WTC11 (cell line): Measurements from ENCODE around the gene KCTD20. TPM values are rescaled to one million over a fixed set of nuclear protein-coding genes. Genes with fewer than 3 reads are reported as not detected.

Experiments
- ATAC-seq: fragments of 200-7000 bp; cut with Tn5 transposase; 2 replicates; pipeline ENCODE4 v1.10.0; 2021; ENCODE audit warnings: mild to moderate bottlenecking, moderate library complexity
- CTCF ChIA-PET: fragments of 300-600 bp; sonication (Branson Sonifier 250); formaldehyde crosslinking; loops from one replicate; lab custom pipeline; 2021; ENCODE audit warnings: antibody characterized with exemption; lab: Charles Lee
- POLR2A ChIA-PET: fragments of 350-600 bp; sonication (Branson Sonifier 250); formaldehyde crosslinking; loops from one replicate; lab custom pipeline; 2021; ENCODE audit warnings: antibody characterized with exemption; lab: Charles Lee
- DNase-seq: peaks from one replicate; pipeline ENCODE4 v3.0.0; 2021; ENCODE audit warnings: low spot score
- H3K27ac Mint-ChIP-seq: 2 replicates; pipeline ENCODE4 v1.8.0; 2021; ENCODE audit warnings: mixed read lengths
- H3K27me3 Mint-ChIP-seq: 2 replicates; pipeline ENCODE4 v1.8.0; 2021; ENCODE audit warnings: low read depth, mild to moderate bottlenecking, moderate library complexity, mixed read lengths
- H3K36me3 Mint-ChIP-seq: 2 replicates; pipeline ENCODE4 v1.8.0; 2021; ENCODE audit warnings: mixed read lengths
- H3K4me1 Mint-ChIP-seq: 2 replicates; pipeline ENCODE4 v1.8.0; 2022; ENCODE audit warnings: mixed read lengths
- H3K4me3 Mint-ChIP-seq: 2 replicates; pipeline ENCODE4 v1.8.0; 2021; ENCODE audit warnings: mild to moderate bottlenecking, moderate library complexity, mixed read lengths
- H3K9me3 Mint-ChIP-seq: 2 replicates; pipeline ENCODE4 v1.8.0; 2021; ENCODE audit warnings: mixed read lengths
- ATF1 ChIP-seq: sonication (generic); formaldehyde crosslinking; IDR thresholded peaks from 2 replicates; pipeline ENCODE4 v1.8.1; 2023; ENCODE audit warnings: mild to moderate bottlenecking, moderate library complexity, missing genetic modification reagents
- ATF3 ChIP-seq: sonication (generic); formaldehyde crosslinking; conservative IDR thresholded peaks from 2 replicates; pipeline ENCODE4 v1.8.1; 2022; ENCODE audit warnings: mild to moderate bottlenecking, missing genetic modification reagents
- ELF4 ChIP-seq: sonication (generic); formaldehyde crosslinking; IDR thresholded peaks from 2 replicates; pipeline ENCODE4 v1.8.1; 2022; ENCODE audit warnings: low read depth, mild to moderate bottlenecking, moderate library complexity, missing genetic modification reagents
- EMX1 ChIP-seq: fragments of 250-450 bp; sonication (Bioruptor Pico); IDR thresholded peaks from 2 replicates; pipeline ENCODE4 v1.8.0; 2021; ENCODE audit warnings: mild to moderate bottlenecking
- ETV6 ChIP-seq: sonication (generic); formaldehyde crosslinking; IDR thresholded peaks from 2 replicates; pipeline ENCODE4 v1.8.1; 2022; ENCODE audit warnings: mild to moderate bottlenecking, missing genetic modification reagents
- FOXJ3 ChIP-seq: sonication (generic); formaldehyde crosslinking; IDR thresholded peaks from 2 replicates; pipeline ENCODE4 v1.9.0; 2021; ENCODE audit warnings: missing genetic modification reagents, mild to moderate bottlenecking, borderline replicate concordance
- FOXP4 ChIP-seq: sonication (generic); formaldehyde crosslinking; IDR thresholded peaks from 2 replicates; pipeline ENCODE4 v1.8.0; 2022; ENCODE audit warnings: mild to moderate bottlenecking, missing genetic modification reagents
- GABPB1 ChIP-seq: sonication (generic); formaldehyde crosslinking; IDR thresholded peaks from 2 replicates; pipeline ENCODE4 v1.8.1; 2023; ENCODE audit warnings: mild to moderate bottlenecking, missing genetic modification reagents
- GRHL2 ChIP-seq: fragments of 250-450 bp; sonication (Bioruptor Pico); IDR thresholded peaks from 2 replicates; pipeline ENCODE4 v1.8.0; 2022; ENCODE audit warnings: mild to moderate bottlenecking, moderate library complexity; ENCODE audit not compliant: insufficient replicate concordance, severe bottlenecking
- GTF2I ChIP-seq: fragments of 250-450 bp; sonication (Bioruptor Pico); conservative IDR thresholded peaks from 2 replicates; pipeline ENCODE4 v1.4.0; 2021; ENCODE audit warnings: mild to moderate bottlenecking
- HMGXB4 ChIP-seq: sonication (generic); formaldehyde crosslinking; IDR thresholded peaks from 2 replicates; pipeline ENCODE4 v1.8.1; 2023; ENCODE audit warnings: mild to moderate bottlenecking, moderate library complexity, missing genetic modification reagents
- IRF1 ChIP-seq: sonication (generic); formaldehyde crosslinking; IDR thresholded peaks from 2 replicates; pipeline ENCODE4 v1.8.0; 2023; ENCODE audit warnings: missing genetic modification reagents
- NR1H2 ChIP-seq: sonication (generic); formaldehyde crosslinking; IDR thresholded peaks from 2 replicates; pipeline ENCODE4 v1.9.0; 2021; ENCODE audit warnings: mild to moderate bottlenecking, moderate library complexity, missing genetic modification reagents
- NR2C2 ChIP-seq: sonication (generic); formaldehyde crosslinking; IDR thresholded peaks from 2 replicates; pipeline ENCODE4 v1.8.0; 2022; ENCODE audit warnings: mild to moderate bottlenecking, missing genetic modification reagents
- ZNF138 ChIP-seq: sonication (generic); formaldehyde crosslinking; conservative IDR thresholded peaks from 2 replicates; pipeline ENCODE4 v1.8.1; 2022; ENCODE audit warnings: mild to moderate bottlenecking, moderate library complexity, missing genetic modification reagents
- ZNF232 ChIP-seq: sonication (generic); formaldehyde crosslinking; IDR thresholded peaks from 2 replicates; pipeline ENCODE4 v1.8.0; 2022; ENCODE audit warnings: mild to moderate bottlenecking, missing genetic modification reagents
- ZNF263 ChIP-seq: sonication (generic); formaldehyde crosslinking; IDR thresholded peaks from 2 replicates; pipeline ENCODE4 v1.8.1; 2022; ENCODE audit warnings: low read depth, mild to moderate bottlenecking, moderate library complexity, missing genetic modification reagents
- ZNF317 ChIP-seq: sonication (generic); formaldehyde crosslinking; IDR thresholded peaks from 2 replicates; pipeline ENCODE4 v1.8.1; 2023; ENCODE audit warnings: low read depth, mild to moderate bottlenecking, moderate library complexity, missing genetic modification reagents, borderline replicate concordance
- ZNF416 ChIP-seq: fragments of 250-450 bp; sonication (Bioruptor Pico); IDR thresholded peaks from 2 replicates; pipeline ENCODE4 v1.9.0; 2021; ENCODE audit warnings: mild to moderate bottlenecking, inconsistent platforms
- ZNF671 ChIP-seq: fragments of 250-450 bp; sonication (Bioruptor Pico); IDR thresholded peaks from 2 replicates; pipeline ENCODE4 v1.8.0; 2021; ENCODE audit warnings: mild to moderate bottlenecking
- total RNA-seq: library from RNA; stranded (reverse); gene quantifications from 3 replicates; pipeline ENCODE4 v1.2.3, GENCODE V29; 2021
- TF ChIP-seq, protein P1 (sequence below): sonication (generic); formaldehyde crosslinking; IDR thresholded peaks from 2 replicates; pipeline ENCODE4 v1.8.1; 2023; ENCODE audit warnings: mild to moderate bottlenecking, missing genetic modification reagents
- TF ChIP-seq, protein P2 (sequence below): sonication (generic); formaldehyde crosslinking; IDR thresholded peaks from 2 replicates; pipeline ENCODE4 v1.8.0; 2022; ENCODE audit warnings: mild to moderate bottlenecking, missing genetic modification reagents
- TF ChIP-seq, protein P3 (sequence below): sonication (generic); formaldehyde crosslinking; IDR thresholded peaks from 2 replicates; pipeline ENCODE4 v1.8.1; 2022; ENCODE audit warnings: low read depth, missing genetic modification reagents, borderline replicate concordance

Gene KCTD20
- total RNA-seq, 1 experiment from 2014 or later = 26.7 TPM

- H3K27ac Mint-ChIP-seq = no peak overlapping the region
- no peak for TF ChIP-seq HMGXB4
- TF ChIP-seq, protein P1, sequence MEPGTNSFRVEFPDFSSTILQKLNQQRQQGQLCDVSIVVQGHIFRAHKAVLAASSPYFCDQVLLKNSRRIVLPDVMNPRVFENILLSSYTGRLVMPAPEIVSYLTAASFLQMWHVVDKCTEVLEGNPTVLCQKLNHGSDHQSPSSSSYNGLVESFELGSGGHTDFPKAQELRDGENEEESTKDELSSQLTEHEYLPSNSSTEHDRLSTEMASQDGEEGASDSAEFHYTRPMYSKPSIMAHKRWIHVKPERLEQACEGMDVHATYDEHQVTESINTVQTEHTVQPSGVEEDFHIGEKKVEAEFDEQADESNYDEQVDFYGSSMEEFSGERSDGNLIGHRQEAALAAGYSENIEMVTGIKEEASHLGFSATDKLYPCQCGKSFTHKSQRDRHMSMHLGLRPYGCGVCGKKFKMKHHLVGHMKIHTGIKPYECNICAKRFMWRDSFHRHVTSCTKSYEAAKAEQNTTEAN (CRISPR knock-in tag) = no peak
- no peaks in the 10 kb centered on the region for H3K36me3 Mint-ChIP-seq
- ChIA-PET CTCF (interaction anchor here (1.0 kb wide), 1 partner anchor 32 kb away, joined by 3 read pairs; no protein-coding TSS in a partner anchor), POLR2A (no interaction called here)
- peaks cover 26% of the 10 kb centered on the region for H3K4me1 Mint-ChIP-seq
- H3K9me3 Mint-ChIP-seq = no peaks in the 10 kb centered on the region
- ATAC-seq = no peak
- DNase-seq = no peak
- H3K27me3 Mint-ChIP-seq = no peaks in the 10 kb centered on the region
- no peak overlapping the region for H3K4me3 Mint-ChIP-seq
Measured at GRCh38 chr6:36460916-36461315, 18.1 kb downstream of the KCTD20 start.

DNA sequence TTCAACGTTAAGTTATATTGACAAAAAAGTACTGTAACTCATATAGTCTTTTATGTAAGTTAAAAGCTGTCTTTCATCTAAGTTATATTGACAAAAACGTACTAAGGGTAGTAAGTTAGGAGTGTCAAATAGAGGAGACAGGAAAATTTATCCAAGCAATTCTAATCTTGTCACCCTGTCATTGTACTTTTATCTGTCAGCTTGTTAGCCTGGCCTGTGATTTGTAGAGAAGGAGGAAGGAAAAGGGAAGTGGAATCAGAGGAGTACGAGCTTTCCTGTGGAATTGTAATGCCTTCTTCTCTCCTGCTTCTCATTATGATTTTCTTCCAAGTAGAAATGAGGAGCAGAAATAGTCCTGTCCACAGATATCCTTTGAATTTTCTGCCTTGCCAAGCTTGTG is 18.8 kb downstream of the KCTD20 start:
- ChIA-PET CTCF (interaction anchor here (1.1 to 1.7 kb wide), 3 partner anchors 33 to 159 kb away, joined by 4 to 5 read pairs (median 5); no protein-coding TSS in a partner anchor), POLR2A (no interaction called here)
- Mint-ChIP-seq H3K4me3 (no peak overlapping the region), H3K27me3 (no peaks in the 10 kb centered on the region), H3K36me3 (no peaks in the 10 kb centered on the region), H3K9me3 (no peaks in the 10 kb centered on the region), H3K4me1 (peaks cover 26% of the 10 kb centered on the region), H3K27ac (no peak overlapping the region)
- DNase-seq = no peak
- TF ChIP-seq FOXP4 = no peak
- no peak for TF ChIP-seq ELF4 (CRISPR knock-in tag)
- TF ChIP-seq ZNF232 = no peak
- TF ChIP-seq NR2C2 (CRISPR knock-in tag) = no peak
- no peak for TF ChIP-seq ZNF671 (CRISPR knock-in tag)
- TF ChIP-seq GABPB1 (CRISPR knock-in tag) = no peak
- TF ChIP-seq, protein P2, sequence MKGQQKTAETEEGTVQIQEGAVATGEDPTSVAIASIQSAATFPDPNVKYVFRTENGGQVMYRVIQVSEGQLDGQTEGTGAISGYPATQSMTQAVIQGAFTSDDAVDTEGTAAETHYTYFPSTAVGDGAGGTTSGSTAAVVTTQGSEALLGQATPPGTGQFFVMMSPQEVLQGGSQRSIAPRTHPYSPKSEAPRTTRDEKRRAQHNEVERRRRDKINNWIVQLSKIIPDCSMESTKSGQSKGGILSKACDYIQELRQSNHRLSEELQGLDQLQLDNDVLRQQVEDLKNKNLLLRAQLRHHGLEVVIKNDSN (CRISPR knock-in tag) = no peak
- no peak for ATAC-seq

GRCh38 chr6:36463676-36464075 is 20.9 kb downstream of the KCTD20 start:
- CTCF ChIA-PET = no interaction called here
- POLR2A ChIA-PET = no interaction called here

More at GRCh38 chr6:36463676-36464075, 20.9 kb downstream of the KCTD20 start:
- DNase-seq (no peak), ATAC-seq (no peak)
- TF ChIP-seq ZNF232 = no peak
- TF ChIP-seq EMX1 = no peak
- TF ChIP-seq ZNF317 (CRISPR knock-in tag) = no peak
- no peak for TF ChIP-seq ATF1 (CRISPR knock-in tag)
- no peak for TF ChIP-seq GRHL2 (CRISPR knock-in tag)
- TF ChIP-seq, protein P3, sequence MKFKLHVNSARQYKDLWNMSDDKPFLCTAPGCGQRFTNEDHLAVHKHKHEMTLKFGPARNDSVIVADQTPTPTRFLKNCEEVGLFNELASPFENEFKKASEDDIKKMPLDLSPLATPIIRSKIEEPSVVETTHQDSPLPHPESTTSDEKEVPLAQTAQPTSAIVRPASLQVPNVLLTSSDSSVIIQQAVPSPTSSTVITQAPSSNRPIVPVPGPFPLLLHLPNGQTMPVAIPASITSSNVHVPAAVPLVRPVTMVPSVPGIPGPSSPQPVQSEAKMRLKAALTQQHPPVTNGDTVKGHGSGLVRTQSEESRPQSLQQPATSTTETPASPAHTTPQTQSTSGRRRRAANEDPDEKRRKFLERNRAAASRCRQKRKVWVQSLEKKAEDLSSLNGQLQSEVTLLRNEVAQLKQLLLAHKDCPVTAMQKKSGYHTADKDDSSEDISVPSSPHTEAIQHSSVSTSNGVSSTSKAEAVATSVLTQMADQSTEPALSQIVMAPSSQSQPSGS (CRISPR knock-in tag) = no peak
- no peak for TF ChIP-seq ZNF263 (CRISPR knock-in tag)
- no peak for TF ChIP-seq ZNF138
- no peak for TF ChIP-seq ETV6 (CRISPR knock-in tag)
- no peak for TF ChIP-seq ZNF416 (CRISPR knock-in tag)
- TF ChIP-seq IRF1 (CRISPR knock-in tag) = no peak
- no peak for TF ChIP-seq GTF2I
- TF ChIP-seq FOXJ3 (CRISPR knock-in tag) = no peak
- no peak for TF ChIP-seq ATF3 (CRISPR knock-in tag)
- no peak for TF ChIP-seq NR1H2 (CRISPR knock-in tag)
- Mint-ChIP-seq H3K36me3 (no peaks in the 10 kb centered on the region), H3K4me1 (peaks cover 26% of the 10 kb centered on the region), H3K27ac (no peak overlapping the region), H3K27me3 (no peaks in the 10 kb centered on the region), H3K9me3 (no peaks in the 10 kb centered on the region), H3K4me3 (no peak overlapping the region)
